Stomach (tissue), 9 donors: ENCODE results near the gene FOXO3. TPM values are rescaled to one million over a fixed set of nuclear protein-coding genes. Genes with fewer than 3 reads are reported as not detected.

Experiments used
- DNase-seq, 2 donors: peaks; one replicate each; pipeline versions ENCODE4 v3.0.0 to v3.0.0-alpha.2; 2013 to 2019
- H3K27ac ChIP-seq, 5 donors: fragments of 200-600 bp in 4 of 5; sonication (generic) in 4 of 5; one replicate each; pipeline ENCODE4 v1.5.1; 2013 to 2019; ENCODE audit warnings: mild to moderate bottlenecking in 1 of 5, moderate library complexity in 1 of 5
- H3K27me3 ChIP-seq, 3 donors: fragments of 200-600 bp; sonication (generic); one replicate each; pipeline ENCODE4 v1.5.1; 2017 to 2019; ENCODE audit warnings: mixed run types in 1 of 3
- H3K36me3 ChIP-seq, 4 donors: fragments of 200-600 bp; sonication (generic); 1 replicate in 3 of 4; 2 replicates in 1 of 4; pipeline ENCODE4 v1.5.1; 2016 to 2019
- H3K4me1 ChIP-seq, 4 donors: fragments of 200-600 bp; sonication (generic); one replicate each; pipeline ENCODE4 v1.5.1; 2016 to 2019
- H3K4me3 ChIP-seq, 4 donors: fragments of 200-600 bp; sonication (generic) in 3 of 4; one replicate each; pipeline ENCODE4 v1.5.1; 2016 to 2019; ENCODE audit warnings: mild to moderate bottlenecking in 1 of 4
- H3K9me3 ChIP-seq, 4 donors: fragments of 200-600 bp; sonication (generic); one replicate each; pipeline ENCODE4 v1.5.1; 2016 to 2019
- EP300 ChIP-seq: sonication (generic); formaldehyde crosslinking; IDR thresholded peaks from one replicate; pipeline ENCODE4 v1.6.1; 2017; ENCODE audit warnings: antibody characterized with exemption
- POLR2A ChIP-seq, 4 donors: fragments of 450-650 bp; IDR thresholded peaks; one replicate each; pipeline ENCODE4 v1.6.1; 2016; ENCODE audit warnings: antibody characterized with exemption in 4 of 4, control low read depth in 2 of 4, mild to moderate bottlenecking in 1 of 4, moderate library complexity in 1 of 4
- POLR2AphosphoS5 ChIP-seq, 3 donors: sonication (generic); formaldehyde crosslinking; IDR thresholded peaks; one replicate each; pipeline ENCODE4 v1.6.1; 2016; ENCODE audit warnings: antibody characterized with exemption in 3 of 3
- WGBS, 5 donors: extraction: QIAGEN DNeasy Blood & Tissue Kit in 3 of 5; methylation state at CpG; one replicate each; pipeline versions ENCODE4 v1.1.5 to v1.1.7; 2013 to 2018; 5-methylcytosine and 5-hydroxymethylcytosine counted together
- intact Hi-C: fragments of 100-400 bp; cut with DNase I; formaldehyde crosslinking; loops from one replicate; pipeline ENCODE4 v1.15.1; 2023; ENCODE audit warnings: low total_unique reads
- polyA plus RNA-seq, 3 donors: library from polyadenylated mRNA; stranded (reverse); fragments of 200-250 nt; gene quantifications; one replicate each; pipeline ENCODE4 v1.2.3, GENCODE V29; 2013
- total RNA-seq, 5 donors: library from RNA; depleted of rRNA; stranded (reverse); fragments of >200 nt; gene quantifications; one replicate each; pipeline versions ENCODE4 v1.1.0 to v1.2.3, GENCODE V29; 2014 to 2016
- TF ChIP-seq, protein P1 (sequence below), 7 experiments: fragments of 450-650 bp in 4 of 7; fragments of 200-600 bp in 3 of 7; sonication (generic) in 3 of 7; IDR thresholded peaks; one replicate each; pipeline ENCODE4 v1.5.1; 2016 to 2019; ENCODE audit warnings: antibody characterized with exemption in 7 of 7, control low read depth in 2 of 7, mild to moderate bottlenecking in 1 of 7
- donor health status: healthy with polysubstance abuse.
- donor health status: Bipolar disorder and iron deficiency.
- donor health status: healthy.

FOXO3 gene
- total and polyA plus RNA-seq, 8 donors: 13.0 to 89.8 (median 42.1) TPM

DNA sequence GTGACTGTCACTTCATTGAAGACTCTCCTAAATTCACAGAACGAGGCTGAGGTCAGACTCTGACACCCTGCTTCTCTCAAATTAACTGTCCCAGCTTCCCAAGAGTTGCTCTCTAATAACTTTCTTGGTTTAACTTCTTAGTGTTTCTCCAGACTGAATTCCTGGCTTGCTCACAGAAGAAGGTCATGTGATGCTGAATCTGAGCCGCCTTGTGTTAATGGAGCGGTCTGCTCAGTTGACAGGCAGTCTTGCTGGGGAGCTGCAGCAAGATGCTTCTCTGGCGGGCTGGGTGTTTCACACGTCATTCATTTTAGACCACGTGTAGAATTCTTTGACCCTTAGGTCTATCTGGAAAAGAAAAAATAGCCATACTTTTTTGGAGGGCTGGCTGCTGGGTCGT, 107.3 kb downstream of the FOXO3 start:
- no peak overlapping the region for H3K27ac ChIP-seq
- H3K27me3 ChIP-seq: no peaks in the 10 kb centered on the region
- H3K4me3 ChIP-seq: no peak overlapping the region
- peaks cover 9 to 59% (median 53%) of the 10 kb centered on the region in 4 donors for H3K36me3 ChIP-seq
- 44 to 62% (median 57%) methylated on average over 7 of the region's 7 CpGs for WGBS, 5 donors
- peaks cover 25 to 75% (median 65%) of the 10 kb centered on the region in 4 donors for H3K4me1 ChIP-seq
- H3K9me3 ChIP-seq: no peaks in the 10 kb centered on the region
- intact Hi-C loops: no loop called here
- DNase-seq: peak in 1 of 2 donors; percentile 74
- no peak for TF ChIP-seq POLR2AphosphoS5 (IDR thresholded peaks at IDR 0.05)
- TF ChIP-seq, protein P1, sequence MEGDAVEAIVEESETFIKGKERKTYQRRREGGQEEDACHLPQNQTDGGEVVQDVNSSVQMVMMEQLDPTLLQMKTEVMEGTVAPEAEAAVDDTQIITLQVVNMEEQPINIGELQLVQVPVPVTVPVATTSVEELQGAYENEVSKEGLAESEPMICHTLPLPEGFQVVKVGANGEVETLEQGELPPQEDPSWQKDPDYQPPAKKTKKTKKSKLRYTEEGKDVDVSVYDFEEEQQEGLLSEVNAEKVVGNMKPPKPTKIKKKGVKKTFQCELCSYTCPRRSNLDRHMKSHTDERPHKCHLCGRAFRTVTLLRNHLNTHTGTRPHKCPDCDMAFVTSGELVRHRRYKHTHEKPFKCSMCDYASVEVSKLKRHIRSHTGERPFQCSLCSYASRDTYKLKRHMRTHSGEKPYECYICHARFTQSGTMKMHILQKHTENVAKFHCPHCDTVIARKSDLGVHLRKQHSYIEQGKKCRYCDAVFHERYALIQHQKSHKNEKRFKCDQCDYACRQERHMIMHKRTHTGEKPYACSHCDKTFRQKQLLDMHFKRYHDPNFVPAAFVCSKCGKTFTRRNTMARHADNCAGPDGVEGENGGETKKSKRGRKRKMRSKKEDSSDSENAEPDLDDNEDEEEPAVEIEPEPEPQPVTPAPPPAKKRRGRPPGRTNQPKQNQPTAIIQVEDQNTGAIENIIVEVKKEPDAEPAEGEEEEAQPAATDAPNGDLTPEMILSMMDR (IDR thresholded peaks at IDR 0.05): no peak
- no peak for TF ChIP-seq POLR2A (IDR thresholded peaks at IDR 0.05)
- TF ChIP-seq EP300: no peak

DNA sequence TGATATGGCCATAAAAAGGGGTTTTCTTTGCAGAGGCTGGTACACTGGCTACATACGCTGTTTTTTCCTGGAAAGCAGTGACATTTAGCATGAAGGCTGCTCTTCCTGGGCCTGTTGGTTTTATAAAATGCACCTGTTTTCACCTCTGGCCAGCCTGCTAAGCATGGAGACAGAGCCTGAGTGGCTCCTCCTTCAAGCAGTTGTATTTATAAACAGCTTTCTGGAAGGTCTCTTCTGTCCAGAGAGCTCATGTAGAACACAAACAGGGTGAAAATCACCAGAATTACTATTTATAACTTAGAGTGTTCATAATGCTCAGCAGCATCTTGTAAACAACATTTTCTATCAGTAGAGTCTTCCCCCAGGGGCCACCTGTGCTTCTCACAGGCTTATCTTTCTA, 109.0 kb downstream of the FOXO3 start:
- intact Hi-C loops: loop anchor here (10.0 kb wide), 1 partner anchor 95 kb away; no protein-coding TSS in a partner anchor

DNA sequence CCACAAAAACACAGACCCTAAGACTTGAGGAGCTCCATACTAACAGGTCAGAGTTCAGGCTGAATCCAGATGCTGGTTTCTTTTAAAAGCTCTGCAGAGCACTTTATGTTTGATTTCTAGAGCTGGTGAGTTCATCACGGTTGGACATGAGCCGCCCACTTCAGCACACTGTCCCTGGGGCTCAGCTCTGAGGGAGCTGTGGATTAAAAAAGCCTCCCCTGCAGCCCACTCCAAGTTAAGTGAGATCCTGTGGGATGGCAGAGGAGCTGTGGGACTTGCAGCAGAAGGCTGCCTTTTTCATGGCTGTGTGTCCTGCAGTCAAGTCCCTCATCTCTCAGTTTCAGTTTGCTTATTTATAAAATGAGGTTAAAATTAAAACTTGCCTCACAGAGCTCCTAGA, 110.5 kb downstream of the FOXO3 start:
- H3K4me1 ChIP-seq: peaks cover 45 to 99% (median 90%) of the 10 kb centered on the region in 4 donors
- WGBS, 5 donors: 54 to 72% (median 57%) methylated on average over 2 of the region's 2 CpGs

More for the DNA sequence above, 109.0 kb downstream of the FOXO3 start:
- Histone ChIP-seq H3K9me3 (no peaks in the 10 kb centered on the region), H3K36me3 (peaks cover 4 to 47% (median 40%) of the 10 kb centered on the region in 4 donors), H3K4me1 (peaks cover 32 to 90% (median 82%) of the 10 kb centered on the region in 4 donors), H3K4me3 (no peak overlapping the region), H3K27ac (no peak overlapping the region), H3K27me3 (no peaks in the 10 kb centered on the region)
- WGBS, 5 donors: 94 to 100% (median 98%) methylated on average over 1 of the region's 1 CpG
- TF ChIP-seq POLR2A (IDR thresholded peaks at IDR 0.05) (no peak), POLR2AphosphoS5 (IDR thresholded peaks at IDR 0.05) (no peak), EP300 (no peak)
- TF ChIP-seq, protein P1 (IDR thresholded peaks at IDR 0.05): no peak
- DNase-seq: no peak

DNA sequence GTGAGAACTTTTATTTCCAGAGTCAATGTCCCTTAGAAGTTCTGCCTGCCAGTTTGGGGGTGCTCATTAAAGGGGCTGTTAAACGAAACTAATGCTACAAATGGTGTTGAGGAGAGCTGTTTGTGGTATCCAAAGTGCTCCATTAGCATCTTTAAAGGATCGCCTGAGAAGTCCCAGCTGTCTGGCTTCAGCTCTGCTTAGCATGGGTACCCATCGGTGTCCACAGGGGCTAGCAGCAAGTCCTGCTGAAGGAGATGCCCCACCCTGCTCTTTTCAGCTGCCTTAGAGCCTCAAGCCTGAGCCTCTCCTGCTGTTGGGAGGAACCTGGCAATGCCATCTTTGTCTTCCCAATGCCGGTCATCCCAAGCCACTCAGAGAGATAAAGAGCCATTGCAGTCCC, 111.1 kb downstream of the FOXO3 start:
- intact Hi-C loops: loop anchor here (10.0 kb wide), 1 partner anchor 97 kb away; no protein-coding TSS in a partner anchor
- Histone ChIP-seq H3K27ac (peak overlapping the region in 3 of 5 donors; percentile 2 to 30 (median 18)), H3K27me3 (no peaks in the 10 kb centered on the region), H3K4me3 (no peak overlapping the region), H3K4me1 (peaks cover 52 to 99% (median 90%) of the 10 kb centered on the region in 4 donors), H3K36me3 (peaks cover 0 to 25% (median 18%) of the 10 kb centered on the region in 4 donors), H3K9me3 (no peaks in the 10 kb centered on the region)
- WGBS, 5 donors: 76 to 88% (median 80%) methylated on average over 4 of the region's 4 CpGs
- DNase-seq: no peak
- TF ChIP-seq, protein P1 (IDR thresholded peaks at IDR 0.05): no peak
- TF ChIP-seq POLR2AphosphoS5 (IDR thresholded peaks at IDR 0.05) (no peak), POLR2A (IDR thresholded peaks at IDR 0.05) (no peak), EP300 (no peak)

More for the DNA sequence above, 110.5 kb downstream of the FOXO3 start:
- Histone ChIP-seq H3K36me3 (peaks cover 0 to 32% (median 25%) of the 10 kb centered on the region in 4 donors), H3K4me3 (no peak overlapping the region), H3K27ac (peak overlapping the region in 2 of 5 donors; percentile 18 to 30), H3K27me3 (no peaks in the 10 kb centered on the region), H3K9me3 (no peaks in the 10 kb centered on the region)
- no peak for DNase-seq
- TF ChIP-seq POLR2AphosphoS5 (IDR thresholded peaks at IDR 0.05) (no peak), EP300 (no peak), POLR2A (IDR thresholded peaks at IDR 0.05) (no peak)
- TF ChIP-seq, protein P1 (IDR thresholded peaks at IDR 0.05): no peak
- intact Hi-C loops: loop anchor here (10.0 kb wide), 1 partner anchor 96 kb away; no protein-coding TSS in a partner anchor
